Activated CD4-positive, alpha-beta T cell treated with anti-CD3 and anti-CD28 coated beads for 1 hour (primary cell): ENCODE results near the gene SETX.

Source experiments
- DNase-seq: peaks from one replicate; pipeline ENCODE4 v3.0.0-alpha.2; 2020

SETX gene

DNA sequence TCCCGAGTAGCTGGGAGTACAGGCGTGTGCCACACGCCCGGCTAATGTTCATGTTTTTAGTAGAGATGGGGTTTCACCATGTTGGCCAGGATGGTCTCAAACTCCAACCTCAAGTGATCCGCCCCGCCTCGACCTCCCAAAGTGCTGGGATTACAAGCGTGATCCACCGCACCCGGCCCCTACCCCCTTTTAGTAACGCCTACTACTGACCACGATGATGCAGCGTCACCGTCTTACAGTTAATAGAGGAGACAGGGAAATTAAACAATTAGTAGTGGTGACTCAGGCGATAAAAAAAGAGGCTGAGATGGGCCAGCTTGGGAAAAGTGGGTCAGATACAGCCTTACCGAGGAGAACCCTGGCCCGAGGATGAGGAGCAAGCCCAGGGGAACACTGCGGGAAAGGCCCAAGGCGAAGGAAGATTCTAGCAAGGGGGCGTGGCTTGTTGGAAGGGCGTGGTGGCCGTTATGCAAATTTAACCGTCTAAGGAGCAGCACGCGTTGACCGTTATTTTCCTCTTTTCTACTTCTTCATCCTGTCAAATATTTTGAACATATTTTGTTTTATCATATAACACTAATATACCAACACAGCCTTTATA lies 1.6 kb upstream of the SETX start:
- DNase-seq: no peak

DNA sequence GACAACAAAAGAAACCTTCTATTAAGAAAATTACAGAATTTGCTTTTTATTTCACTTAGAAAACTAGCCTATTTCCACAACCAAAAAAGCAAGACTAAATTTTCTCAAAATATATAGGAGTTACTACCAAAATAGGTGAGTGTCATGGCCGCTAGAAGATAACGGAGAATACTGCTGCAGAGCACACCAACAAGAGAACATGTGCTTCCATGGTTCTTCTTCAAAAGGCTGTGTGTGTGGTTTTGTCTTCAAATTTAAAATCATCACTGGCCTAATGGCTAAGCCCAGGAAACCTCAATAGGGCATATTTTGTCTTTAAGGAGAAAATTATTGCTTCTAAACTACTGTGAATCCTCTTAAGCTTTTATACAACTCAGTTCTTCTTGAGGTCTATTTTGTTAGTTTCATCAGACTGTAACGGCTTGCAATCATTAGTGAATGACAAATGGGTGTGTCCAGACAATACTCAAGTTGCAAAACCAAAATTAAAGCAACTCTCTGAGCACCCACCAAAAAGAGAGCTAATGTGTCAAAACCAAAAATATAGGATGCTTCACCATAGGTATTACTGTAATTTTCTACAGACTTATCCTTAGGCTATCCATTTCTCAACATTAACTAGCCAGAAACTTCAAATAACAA lies 3.3 kb downstream of the SETX start:
- no peak for DNase-seq

GRCh38 chr9:132350861-132351315 lies 3.9 kb downstream of the SETX start:
- DNase-seq: no peak

- DNase-seq: no peak
These were observed 6.1 kb downstream of the SETX start for GRCh38 chr9:132348676-132349075.

- no peak for DNase-seq
These were observed 8.6 kb downstream of the SETX start for GRCh38 chr9:132346177-132346576.

GRCh38 chr9:132341177-132341840 lies 13.5 kb downstream of the SETX start:
- DNase-seq: no peak

GRCh38 chr9:132334364-132334763 lies 20.4 kb downstream of the SETX start:
- DNase-seq: no peak

DNA sequence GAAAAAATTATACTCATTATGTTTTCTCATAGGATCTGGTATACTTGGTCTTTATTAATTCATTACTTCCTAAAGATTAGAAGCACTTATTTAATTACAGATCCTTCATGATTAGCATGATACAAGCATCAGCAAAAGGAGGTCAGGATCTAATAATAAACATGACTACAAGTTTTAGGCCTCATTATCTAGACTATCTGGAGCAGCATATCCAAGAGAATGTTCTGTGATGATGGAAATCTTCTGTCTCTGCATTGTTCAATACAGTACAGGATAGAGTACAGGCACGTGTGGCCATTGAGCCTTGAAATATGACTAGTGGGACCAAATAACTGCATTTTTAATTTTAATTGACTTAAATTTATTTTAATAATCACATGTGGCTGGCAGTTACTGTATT lies 21.2 kb downstream of the SETX start:
- no peak for DNase-seq

GRCh38 chr9:132328580-132328979 lies 26.2 kb downstream of the SETX start:
- DNase-seq: no peak

DNA sequence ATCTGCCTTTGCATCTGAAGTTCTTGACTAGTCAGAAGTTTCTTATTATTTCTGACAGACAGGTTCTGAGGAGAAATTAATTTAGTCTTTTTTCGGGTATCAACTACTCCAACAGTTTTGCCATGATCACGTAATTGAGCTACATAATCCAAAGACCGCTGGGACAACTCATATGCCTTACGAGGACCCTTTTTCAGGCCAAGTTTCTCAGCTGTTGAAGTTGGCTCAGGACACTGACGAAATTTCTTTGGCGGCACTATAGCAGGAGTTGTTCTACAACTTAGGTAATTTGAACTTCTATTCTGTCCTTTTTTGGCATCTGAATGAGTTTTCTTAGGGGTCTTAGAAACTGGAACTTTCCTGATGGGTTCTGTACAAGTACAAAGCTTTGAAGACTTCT lies 27.2 kb downstream of the SETX start:
- DNase-seq: no peak

DNA sequence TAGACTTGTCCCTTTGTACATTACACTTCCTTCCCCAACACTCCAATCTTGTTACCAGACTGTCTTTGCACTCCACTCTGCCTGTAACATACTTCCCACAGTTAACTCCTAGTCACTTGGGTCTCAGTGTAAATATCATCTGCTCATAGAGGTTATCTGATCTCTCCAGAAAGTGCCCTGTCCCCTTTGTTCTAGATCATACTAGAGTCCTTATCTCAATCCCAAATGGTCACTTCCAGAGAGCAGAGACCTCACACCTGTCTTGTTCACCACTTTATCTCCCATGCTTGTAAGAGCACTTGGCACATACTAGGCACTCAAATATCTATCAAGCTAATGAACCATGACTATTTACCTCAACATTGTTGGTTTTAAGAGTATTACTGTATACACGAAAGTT lies 30.4 kb downstream of the SETX start:
- DNase-seq: no peak

DNA sequence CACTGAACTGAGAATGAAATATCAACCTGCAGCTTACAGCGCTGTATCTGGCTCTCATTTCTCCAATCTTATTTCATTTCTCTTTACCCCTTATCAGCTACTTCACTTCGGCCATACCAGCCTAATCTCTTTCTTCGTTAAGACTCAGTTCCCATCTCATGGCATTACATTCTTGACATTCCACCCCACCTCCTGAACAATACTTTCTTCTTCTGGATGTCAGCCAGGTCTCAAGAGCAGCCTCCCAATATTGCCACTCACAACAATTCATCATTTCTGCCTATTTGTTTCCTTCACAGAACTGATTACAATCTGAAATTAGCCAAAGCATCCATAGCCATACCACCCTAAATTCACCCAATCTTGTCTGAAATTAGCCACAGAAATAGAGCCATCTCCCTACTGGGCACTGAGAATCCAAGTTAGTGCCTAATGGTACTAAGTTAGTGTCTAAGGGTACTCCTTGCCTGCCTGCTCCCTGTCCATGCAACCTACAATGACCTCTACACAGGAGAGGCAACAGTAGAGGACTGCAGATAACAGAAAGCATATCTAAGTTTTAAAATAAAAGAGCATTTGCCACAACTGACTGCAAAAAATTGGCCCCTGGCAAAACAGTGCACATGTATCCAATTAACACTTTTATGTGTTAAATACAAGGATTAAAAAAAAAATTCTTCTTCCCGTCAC lies 35.2 kb downstream of the SETX start:
- no peak for DNase-seq

DNA sequence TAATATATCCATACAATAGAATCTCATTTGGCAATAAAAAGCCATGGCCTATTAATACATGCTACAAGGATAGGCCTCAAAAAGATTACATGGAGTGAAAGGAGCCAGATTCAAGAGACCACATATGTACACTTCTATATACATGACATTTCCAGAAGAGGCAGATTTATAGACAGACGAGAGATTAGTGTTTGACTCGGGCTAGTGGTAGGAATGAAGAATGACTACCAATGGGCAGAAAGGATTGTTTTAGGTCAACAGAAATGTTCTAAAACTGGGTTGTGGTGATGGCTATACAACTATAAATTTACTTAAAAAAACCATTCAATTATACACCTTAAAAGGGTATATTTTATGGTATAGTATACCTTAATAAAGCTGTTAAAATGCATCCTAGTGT lies 41.9 kb downstream of the SETX start:
- DNase-seq: no peak

DNA sequence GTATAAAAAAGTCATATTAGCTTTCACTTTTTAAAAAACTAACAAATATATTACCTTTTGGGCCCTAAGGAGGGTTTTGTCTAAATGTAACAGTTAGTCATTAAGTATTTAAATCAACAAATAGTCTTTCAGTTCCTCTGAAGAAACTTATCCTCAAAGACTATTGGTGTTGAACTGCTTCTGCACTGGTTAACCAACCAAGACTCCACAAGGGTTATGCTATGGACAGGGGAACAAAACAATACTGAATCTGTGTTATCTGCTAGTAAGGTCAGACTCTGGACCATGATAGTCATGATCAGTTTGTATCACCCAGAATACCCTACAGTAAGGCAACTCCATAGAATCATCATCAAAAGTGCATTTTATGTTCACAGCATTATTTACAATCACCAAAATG lies 42.4 kb downstream of the SETX start:
- DNase-seq: no peak

- DNase-seq: no peak
These were observed 42.8 kb downstream of the SETX start for GRCh38 chr9:132311978-132312377.

DNA sequence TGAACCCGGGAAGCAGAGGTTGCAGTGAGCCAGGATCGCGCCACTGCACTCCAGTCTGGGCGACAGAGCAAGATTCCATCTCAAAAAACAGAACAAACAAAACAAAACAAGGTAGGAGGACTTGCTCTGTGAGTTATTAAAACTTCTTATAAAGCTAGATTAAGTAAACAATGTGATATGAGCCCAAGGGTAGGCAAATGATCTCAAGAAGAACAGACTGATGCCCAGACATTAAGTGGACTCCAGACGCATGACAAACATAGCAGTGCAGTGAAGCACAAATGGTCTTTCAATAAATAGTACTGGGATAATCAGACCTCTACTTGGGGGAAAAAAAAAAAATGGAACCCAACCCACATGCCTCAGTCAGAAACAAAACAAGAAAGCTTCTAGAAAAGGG lies 45.7 kb downstream of the SETX start:
- DNase-seq: no peak

GRCh38 chr9:132301521-132301920 lies 53.3 kb downstream of the SETX start:
- no peak for DNase-seq

GRCh38 chr9:132299221-132299620 lies 55.6 kb downstream of the SETX start:
- no peak for DNase-seq

- no peak for DNase-seq
These were observed 59.6 kb downstream of the SETX start for GRCh38 chr9:132295181-132295580.

- no peak for DNase-seq
These were observed 61.6 kb downstream of the SETX start for GRCh38 chr9:132293145-132293721.

GRCh38 chr9:132288966-132289365 lies 65.8 kb downstream of the SETX start:
- no peak for DNase-seq

- DNase-seq: no peak
These were observed 66.4 kb downstream of the SETX start for GRCh38 chr9:132288361-132288760.

- no peak for DNase-seq
These were observed 67.5 kb downstream of the SETX start for GRCh38 chr9:132287256-132287760.
